ENCODE measurements around the gene CAPN11. TPM values are rescaled to one million over a fixed set of nuclear protein-coding genes. Genes with fewer than 3 reads are reported as not detected.

Gene CAPN11
- total and polyA plus RNA-seq, 9 of the 15 experiments (the other 6 are each of a cell fraction or from before 2014, with no cell fraction given) = 0.03 to 0.61 (median 0.17) TPM; not detected in 1

- TF ChIP-seq ZHX1 (conservative IDR thresholded peaks at IDR 0.05; ENCODE audit: low read length) (no peak), SRSF9 (IDR thresholded peaks at IDR 0.05; ENCODE audit: borderline replicate concordance, low read depth, low read length) (no peak), E4F1 (CRISPR knock-in tag; IDR thresholded peaks at IDR 0.05; ENCODE audit: borderline replicate concordance) (no peak), RNF219 (CRISPR knock-in tag; IDR thresholded peaks at IDR 0.05) (no peak), ZNF384 (IDR thresholded peaks at IDR 0.05; ENCODE audit: low read depth, low read length) (no peak), ZBTB33 (CRISPR knock-in tag; IDR thresholded peaks at IDR 0.05) (no peak), E2F4 (CRISPR knock-in tag; IDR thresholded peaks at IDR 0.05; ENCODE audit: low read depth) (no peak), ZNF551 (CRISPR knock-in tag; IDR thresholded peaks at IDR 0.05) (no peak), MIER1 (IDR thresholded peaks at IDR 0.05; ENCODE audit: low read depth) (no peak), RHOXF2B (CRISPR knock-in tag; conservative IDR thresholded peaks at IDR 0.05) (no peak)
Observed at GRCh38 chr6:44176130-44176761, 17.6 kb downstream of the CAPN11 start (continued).

All from K562 (cell line).